ENCODE measurements around the gene SRC. TPM values are rescaled to one million over a fixed set of nuclear protein-coding genes. Genes with fewer than 3 reads are reported as not detected.

The SRC gene
- total RNA-seq = 1 to 10 TPM; 2.4 to 2.7 TPM
- polyA plus RNA-seq = 1.2 TPM

GRCh38 chr20:37345339-37346235 lies at the start of gene SRC:
Gene SRC, plus strand, starts transcription at chr20:37346140. Its CDS starts 38,014 bp downstream, at chr20:37384154.
- Histone ChIP-seq H3K4me1 (ENCODE audit: insufficient read depth, low read length) (no peaks in the 10 kb centered on the region), H3K27me3 (ENCODE audit: insufficient read depth, low read length, poor library complexity, severe bottlenecking) (no peaks in the 10 kb centered on the region), H3K9me3 (ENCODE audit: low read length) (no peaks in the 10 kb centered on the region), H3K36me3 (ENCODE audit: insufficient read depth, low read length) (no peaks in the 10 kb centered on the region), H3K4me3 (ENCODE audit: low read length) (peak within 1 kb of the TSS; percentile 55), H3K27ac (ENCODE audit: low read depth, low read length) (no peak within 1 kb of the TSS)
- H3K4me3 Mint-ChIP-seq = peak within 1 kb of the TSS; percentile 63 to 88 (median 75)
- DNase-seq = peak in 4 of 5 donors; percentile 14 to 36 (median 28)
- H3K4me1 Mint-ChIP-seq = peaks cover 7 to 22% (median 21%) of the 10 kb centered on the region in 3 donors
- peak within 1 kb of the TSS in 5 of 8 donors; percentile 7 to 91 (median 51) for H3K27ac Mint-ChIP-seq
- POLR2A ChIA-PET = no interaction called here
- no peaks in the 10 kb centered on the region for H3K36me3 Mint-ChIP-seq
- H3K27me3 Mint-ChIP-seq = peaks cover 0 to 3% of the 10 kb centered on the region in 2 donors
- H3K9me3 Mint-ChIP-seq = no peaks in the 10 kb centered on the region
- CTCF ChIA-PET = no interaction called here

- Histone ChIP-seq H3K4me1 (ENCODE audit: insufficient read depth, low read length) (peaks cover 11% of the 10 kb centered on the region), H3K36me3 (ENCODE audit: insufficient read depth, low read length) (no peaks in the 10 kb centered on the region), H3K27me3 (ENCODE audit: insufficient read depth, low read length, poor library complexity, severe bottlenecking) (no peaks in the 10 kb centered on the region), H3K9me3 (ENCODE audit: low read length) (no peaks in the 10 kb centered on the region), H3K4me3 (ENCODE audit: low read length) (no peak overlapping the region), H3K27ac (ENCODE audit: low read depth, low read length) (no peak overlapping the region)
- H3K4me1 Mint-ChIP-seq = peaks cover 51 to 70% (median 61%) of the 10 kb centered on the region in 3 donors
- POLR2A ChIA-PET = no interaction called here
- peaks cover 18 to 62% (median 21%) of the 10 kb centered on the region in 3 donors for H3K36me3 Mint-ChIP-seq
- no peak overlapping the region for H3K4me3 Mint-ChIP-seq
- DNase-seq = no peak
- H3K27ac Mint-ChIP-seq = no peak overlapping the region
- CTCF ChIA-PET = no interaction called here
- H3K27me3 Mint-ChIP-seq = no peaks in the 10 kb centered on the region
- peaks cover 0 to 2% (median 0%) of the 10 kb centered on the region in 5 donors for H3K9me3 Mint-ChIP-seq
Observed at GRCh38 chr20:37296371-37296770, 49.6 kb upstream of the SRC start.

GRCh38 chr20:37297066-37297736 lies 48.7 kb upstream of the SRC start:
- Mint-ChIP-seq H3K36me3 (peaks cover 21 to 65% (median 21%) of the 10 kb centered on the region in 3 donors), H3K27me3 (no peaks in the 10 kb centered on the region), H3K4me3 (no peak overlapping the region), H3K4me1 (peaks cover 49 to 68% (median 56%) of the 10 kb centered on the region in 3 donors), H3K27ac (no peak overlapping the region), H3K9me3 (peaks cover 0 to 2% (median 0%) of the 10 kb centered on the region in 5 donors)
- DNase-seq = no peak
- Histone ChIP-seq H3K4me3 (ENCODE audit: low read length) (no peak overlapping the region), H3K9me3 (ENCODE audit: low read length) (no peaks in the 10 kb centered on the region), H3K27me3 (ENCODE audit: insufficient read depth, low read length, poor library complexity, severe bottlenecking) (no peaks in the 10 kb centered on the region), H3K4me1 (ENCODE audit: insufficient read depth, low read length) (peaks cover 11% of the 10 kb centered on the region), H3K36me3 (ENCODE audit: insufficient read depth, low read length) (peaks cover 3% of the 10 kb centered on the region), H3K27ac (ENCODE audit: low read depth, low read length) (no peak overlapping the region)
- CTCF ChIA-PET = no interaction called here
- POLR2A ChIA-PET = no interaction called here

- Histone ChIP-seq H3K27me3 (ENCODE audit: insufficient read depth, low read length, poor library complexity, severe bottlenecking) (no peaks in the 10 kb centered on the region), H3K36me3 (ENCODE audit: insufficient read depth, low read length) (peaks cover 5% of the 10 kb centered on the region), H3K27ac (ENCODE audit: low read depth, low read length) (no peak overlapping the region), H3K4me3 (ENCODE audit: low read length) (no peak overlapping the region), H3K4me1 (ENCODE audit: insufficient read depth, low read length) (peaks cover 11% of the 10 kb centered on the region), H3K9me3 (ENCODE audit: low read length) (no peaks in the 10 kb centered on the region)
- Mint-ChIP-seq H3K4me3 (no peak overlapping the region), H3K27ac (peak overlapping the region in 1 of 8 donors; percentile 10), H3K36me3 (peaks cover 13 to 67% (median 21%) of the 10 kb centered on the region in 3 donors), H3K27me3 (no peaks in the 10 kb centered on the region), H3K4me1 (peaks cover 47 to 57% (median 49%) of the 10 kb centered on the region in 3 donors), H3K9me3 (peaks cover 0 to 2% (median 0%) of the 10 kb centered on the region in 5 donors)
- CTCF ChIA-PET = no interaction called here
- POLR2A ChIA-PET = interaction anchor here (1.0 kb wide), 1 partner anchor 9 kb away, joined by 3 read pairs; the partner anchor contains the start of gene MANBAL
- DNase-seq = no peak
Observed at GRCh38 chr20:37298190-37298939, 47.6 kb upstream of the SRC start.

GRCh38 chr20:37299718-37300528 lies 46.0 kb upstream of the SRC start:
- Mint-ChIP-seq H3K27me3 (no peaks in the 10 kb centered on the region), H3K9me3 (no peaks in the 10 kb centered on the region), H3K27ac (peak overlapping the region in 1 of 8 donors; percentile 19), H3K36me3 (peaks cover 0 to 68% (median 17%) of the 10 kb centered on the region in 3 donors), H3K4me3 (no peak overlapping the region), H3K4me1 (peaks cover 34 to 43% (median 37%) of the 10 kb centered on the region in 3 donors)
- ChIA-PET POLR2A (no interaction called here), CTCF (no interaction called here)
- Histone ChIP-seq H3K27me3 (ENCODE audit: insufficient read depth, low read length, poor library complexity, severe bottlenecking) (no peaks in the 10 kb centered on the region), H3K9me3 (ENCODE audit: low read length) (no peaks in the 10 kb centered on the region), H3K4me1 (ENCODE audit: insufficient read depth, low read length) (peaks cover 11% of the 10 kb centered on the region), H3K36me3 (ENCODE audit: insufficient read depth, low read length) (peaks cover 5% of the 10 kb centered on the region), H3K27ac (ENCODE audit: low read depth, low read length) (peak overlapping the region; percentile 40), H3K4me3 (ENCODE audit: low read length) (no peak overlapping the region)
- DNase-seq = no peak

GRCh38 chr20:37301120-37301519 lies 44.8 kb upstream of the SRC start:
- Histone ChIP-seq H3K27ac (ENCODE audit: low read depth, low read length) (no peak overlapping the region), H3K9me3 (ENCODE audit: low read length) (no peaks in the 10 kb centered on the region), H3K36me3 (ENCODE audit: insufficient read depth, low read length) (peaks cover 5% of the 10 kb centered on the region), H3K4me1 (ENCODE audit: insufficient read depth, low read length) (peaks cover 3% of the 10 kb centered on the region), H3K27me3 (ENCODE audit: insufficient read depth, low read length, poor library complexity, severe bottlenecking) (no peaks in the 10 kb centered on the region), H3K4me3 (ENCODE audit: low read length) (no peak overlapping the region)
- H3K27me3 Mint-ChIP-seq = no peaks in the 10 kb centered on the region
- POLR2A ChIA-PET = no interaction called here
- H3K4me3 Mint-ChIP-seq = no peak overlapping the region
- no peaks in the 10 kb centered on the region for H3K9me3 Mint-ChIP-seq
- peaks cover 22 to 31% (median 27%) of the 10 kb centered on the region in 3 donors for H3K4me1 Mint-ChIP-seq
- no peak overlapping the region for H3K27ac Mint-ChIP-seq
- H3K36me3 Mint-ChIP-seq = peaks cover 0 to 76% (median 17%) of the 10 kb centered on the region in 3 donors
- CTCF ChIA-PET = no interaction called here
- DNase-seq = no peak

- peaks cover 5% of the 10 kb centered on the region for H3K36me3 ChIP-seq (ENCODE audit: insufficient read depth, low read length)
- no peaks in the 10 kb centered on the region for H3K27me3 ChIP-seq (ENCODE audit: insufficient read depth, low read length, poor library complexity, severe bottlenecking)
Observed at GRCh38 chr20:37301558-37301957, 44.4 kb upstream of the SRC start.

More at GRCh38 chr20:37301558-37301957, 44.4 kb upstream of the SRC start:
- Histone ChIP-seq H3K9me3 (ENCODE audit: low read length) (no peaks in the 10 kb centered on the region), H3K4me1 (ENCODE audit: insufficient read depth, low read length) (no peaks in the 10 kb centered on the region), H3K27ac (ENCODE audit: low read depth, low read length) (no peak overlapping the region), H3K4me3 (ENCODE audit: low read length) (no peak overlapping the region)
- Mint-ChIP-seq H3K4me1 (peaks cover 17 to 29% (median 23%) of the 10 kb centered on the region in 3 donors), H3K9me3 (no peaks in the 10 kb centered on the region), H3K36me3 (peaks cover 0 to 78% (median 17%) of the 10 kb centered on the region in 3 donors), H3K27me3 (no peaks in the 10 kb centered on the region), H3K27ac (peak overlapping the region in 1 of 8 donors; percentile 32), H3K4me3 (no peak overlapping the region)
- ChIA-PET CTCF (no interaction called here), POLR2A (no interaction called here)
- DNase-seq = no peak

All from CD8-positive, alpha-beta memory T cell (primary cell).